Pancreas (tissue), 10 donors: Measurements from ENCODE around the gene SPO11. TPM values are rescaled to one million over a fixed set of nuclear protein-coding genes. Genes with fewer than 3 reads are reported as not detected.
A peak's percentile ranks its signal among the peaks of the same experiment; 100 is the strongest.

Experiments used
- ATAC-seq, 4 donors: fragments of 200-7000 bp; cut with Tn5 transposase; one replicate each; pipeline versions ENCODE4 v1.8.0 to v1.9.1; 2020; ENCODE audit warnings: mild to moderate bottlenecking in 4 of 4, moderate library complexity in 4 of 4
- DNase-seq, 6 donors: peaks; one replicate each; pipeline ENCODE4 v3.0.0-alpha.2; 2020
- FAIRE-seq: peaks from 2 replicates; lab custom pipeline; 2012; peaks lifted over from hg19 to GRCh38; lab: Jason Lieb, UNC
- H3K27ac ChIP-seq, 4 donors: fragments of 200-600 bp; sonication (generic); 1 replicate in 3 of 4; 2 replicates in 1 of 4; pipeline versions ENCODE4 v1.5.0 to v1.8.0; 2020
- H3K27me3 ChIP-seq, 4 donors: fragments of 200-600 bp; one replicate each; pipeline ENCODE4 v1.8.0; 2021
- H3K36me3 ChIP-seq, 3 donors: fragments of 200-600 bp; sonication (generic) in 1 of 3; one replicate each; pipeline versions ENCODE4 v1.5.0 to v1.8.0; 2020 to 2021
- H3K4me1 ChIP-seq, 3 donors: fragments of 200-600 bp; one replicate each; pipeline ENCODE4 v1.8.0; 2021
- H3K4me3 ChIP-seq, 4 donors: fragments of 200-600 bp; sonication (generic) in 2 of 4; one replicate each; pipeline versions ENCODE4 v1.5.0 to v1.8.0; 2020 to 2021
- H3K9me3 ChIP-seq, 4 donors: fragments of 200-600 bp; one replicate each; pipeline ENCODE4 v1.8.0; 2021
- CTCF ChIP-seq, 4 donors: fragments of 200-600 bp; sonication (generic) in 3 of 4; IDR thresholded peaks; one replicate each; pipeline versions ENCODE4 v1.5.0 to v1.8.0; 2021; ENCODE audit warnings: antibody characterized with exemption in 4 of 4
- WGBS, 2 donors: extraction: QIAGEN DNeasy Blood & Tissue Kit; methylation state at CpG; one replicate each; pipeline ENCODE4 v1.1.7; 2013; 5-methylcytosine and 5-hydroxymethylcytosine counted together
- intact Hi-C, 3 donors: fragments of 100-400 bp; cut with DNase I; formaldehyde crosslinking; loops; one replicate each; pipeline versions ENCODE4 v1.11.1 to v1.14.2; 2022
- polyA plus RNA-seq, 2 donors: library from polyadenylated mRNA; stranded (reverse); fragments of 200-250 nt; gene quantifications; one replicate each; pipeline ENCODE4 v1.2.3, GENCODE V29; 2013
- total RNA-seq, 6 donors: library from RNA; stranded (reverse); fragmentation: NEBNext Ultra II Directional in 4 of 6; extraction: Animal tissue kit (Norgen Biotek cat#: 25700) in 4 of 6; gene quantifications; one replicate each; pipeline versions ENCODE4 v1.2.1 to v1.2.4, GENCODE V29; 2021 to 2023
- donor health status: healthy with polysubstance abuse.
- donor health status: DM: no; HTN: no; CAD: no; lungs with moderate emphysema.
- donor health status: DM: no; HTN: no; CAD: no.
- donor health status: control.
- donor health status: control.
- donor health status: Bipolar disorder and iron deficiency.
- donor health status: DM: yes; HTN: yes; CAD: no.
- donor health status: DM: no; HTN: no; CAD: no.
- donor health status: DM: no; HTN: no; CAD: no.
- donor health status: DM: yes; HTN: yes; CAD: no.

Gene SPO11
- total RNA-seq (not detected), polyA plus RNA-seq (not detected)

GRCh38 chr20:57329608-57330221 lies at the start of gene SPO11:
SPO11 (plus strand) TSS chr20:57329803; CDS start chr20:57329868, 65 bp downstream.
- Histone ChIP-seq H3K27me3 (peaks cover 0 to 38% (median 9%) of the 10 kb centered on the region in 4 donors), H3K9me3 (no peaks in the 10 kb centered on the region), H3K27ac (no peak within 1 kb of the TSS), H3K36me3 (no peaks in the 10 kb centered on the region), H3K4me3 (no peak within 1 kb of the TSS), H3K4me1 (no peaks in the 10 kb centered on the region)
- WGBS, 2 donors, result 44 to 53% methylated on average over 40 of the region's 40 CpGs
- no peak for TF ChIP-seq CTCF (IDR thresholded peaks at IDR 0.05)
- FAIRE-seq (no peak), ATAC-seq (peak in 3 of 4 donors; percentile 56 to 70 (median 65)), DNase-seq (no peak)
- intact Hi-C loops, result no loop called here

GRCh38 chr20:57280221-57280620 lies 49.4 kb upstream of the SPO11 start:
- H3K36me3 ChIP-seq, result no peaks in the 10 kb centered on the region
- ATAC-seq, result no peak
- WGBS, 2 donors, result 72 to 76% methylated on average over 10 of the region's 10 CpGs
- FAIRE-seq, result no peak
- peaks cover 0 to 2% (median 0%) of the 10 kb centered on the region in 4 donors for H3K27me3 ChIP-seq
- no peak overlapping the region for H3K4me3 ChIP-seq
- intact Hi-C loops, result no loop called here
- H3K27ac ChIP-seq, result no peak overlapping the region
- no peaks in the 10 kb centered on the region for H3K4me1 ChIP-seq
- H3K9me3 ChIP-seq, result no peaks in the 10 kb centered on the region
- no peak for DNase-seq
- TF ChIP-seq CTCF (IDR thresholded peaks at IDR 0.05), result no peak

DNA sequence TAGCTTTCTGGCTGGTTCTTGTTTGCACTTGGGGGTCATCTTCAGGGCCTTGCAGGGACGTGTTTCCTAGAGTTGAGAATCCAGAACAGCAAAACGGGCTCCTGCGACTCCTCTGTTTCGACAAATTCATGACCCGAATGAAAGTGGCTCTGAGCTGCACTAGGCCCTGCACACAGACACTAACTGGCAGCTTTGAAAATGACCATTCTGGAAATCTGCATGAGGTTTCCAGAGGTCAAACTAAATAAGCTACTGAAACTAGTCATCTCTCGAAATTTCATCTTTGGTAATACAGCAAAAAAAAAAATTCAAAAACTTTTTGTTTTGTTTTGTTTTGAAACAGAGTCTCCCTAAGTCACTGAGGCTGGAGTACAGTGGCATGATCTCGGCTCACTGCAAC lies 47.7 kb upstream of the SPO11 start:
- no peak overlapping the region for H3K27ac ChIP-seq
- H3K36me3 ChIP-seq, result no peaks in the 10 kb centered on the region
- no peak for DNase-seq
- no peak overlapping the region for H3K4me3 ChIP-seq
- ATAC-seq, result no peak
- H3K9me3 ChIP-seq, result no peaks in the 10 kb centered on the region
- intact Hi-C loops, result no loop called here
- no peak for TF ChIP-seq CTCF (IDR thresholded peaks at IDR 0.05)
- no peak for FAIRE-seq
- peaks cover 0 to 14% (median 4%) of the 10 kb centered on the region in 4 donors for H3K27me3 ChIP-seq
- 69 to 84% methylated on average over 7 of the region's 7 CpGs for WGBS, 2 donors
- H3K4me1 ChIP-seq, result no peaks in the 10 kb centered on the region

DNA sequence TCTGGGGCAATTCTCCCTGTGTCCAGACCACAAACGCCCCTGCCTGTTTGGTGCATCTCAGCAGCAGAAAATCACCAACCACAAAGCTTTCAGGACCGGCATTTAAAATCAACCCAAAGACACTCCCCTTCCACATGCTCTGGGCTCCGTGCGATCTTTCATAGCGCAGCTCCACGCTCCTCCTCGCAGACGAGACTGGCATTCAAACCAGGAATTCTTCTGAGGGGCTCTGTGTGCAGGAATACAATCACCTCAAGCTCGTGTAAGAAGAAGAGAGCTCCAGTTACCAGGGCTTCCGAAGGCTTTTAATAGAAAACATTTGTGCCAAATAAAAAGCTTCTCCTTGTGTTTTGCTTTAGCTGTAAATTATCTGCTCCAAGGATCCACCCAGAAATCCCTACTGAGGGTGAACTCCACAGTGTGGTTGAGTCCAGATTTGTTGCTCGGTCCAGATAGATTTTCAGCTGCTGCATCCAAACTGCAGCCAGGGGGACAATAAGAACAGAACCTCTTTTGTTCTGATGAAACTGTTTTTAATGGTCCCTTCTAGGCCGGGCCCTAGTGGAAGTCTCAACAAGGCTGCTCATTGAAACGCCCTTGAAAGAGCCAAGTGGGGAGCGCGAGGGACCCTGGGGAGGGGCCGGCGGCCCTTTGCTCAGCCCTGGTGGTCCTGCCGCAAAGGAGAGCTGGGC lies 46.8 kb upstream of the SPO11 start:
- H3K36me3 ChIP-seq, result no peaks in the 10 kb centered on the region

More for the DNA sequence above, 46.8 kb upstream of the SPO11 start:
- intact Hi-C loops, result no loop called here
- TF ChIP-seq CTCF (IDR thresholded peaks at IDR 0.05), result no peak
- Histone ChIP-seq H3K27ac (no peak overlapping the region), H3K4me1 (no peaks in the 10 kb centered on the region), H3K4me3 (no peak overlapping the region), H3K27me3 (peaks cover 0 to 16% (median 4%) of the 10 kb centered on the region in 4 donors), H3K9me3 (no peaks in the 10 kb centered on the region)
- no peak for FAIRE-seq
- DNase-seq, result no peak
- ATAC-seq, result no peak
- WGBS, 2 donors, result 36 to 45% methylated on average over 18 of the region's 18 CpGs
